IMR-90 (cell line): ENCODE data around the gene MIEF2. TPM values are rescaled to one million over a fixed set of nuclear protein-coding genes. Genes with fewer than 3 reads are reported as not detected.

Experiments used
- ATAC-seq: fragments of 200-7000 bp; cut with Tn5 transposase; 2 replicates; pipeline ENCODE4 v1.9.1; 2020; ENCODE audit warnings: low read depth, mild to moderate bottlenecking, moderate library complexity
- BruUV-seq: library from RNA; stranded (reverse); fragments of 400-500 nt; replicated peaks from 2 replicates; lab custom pipeline; 2021; lab: Mats Ljungman, UMichigan
- CTCF ChIA-PET: fragments of 300-600 bp; formaldehyde crosslinking; extraction: SDS; loops from one replicate; lab custom pipeline; 2021; ENCODE audit warnings: antibody characterized with exemption; lab: Yijun Ruan, JAX
- POLR2A ChIA-PET: fragments of 300-600 bp; sonication (Branson Sonifier 250); formaldehyde crosslinking; loops from one replicate; lab custom pipeline; 2022; ENCODE audit warnings: antibody characterized with exemption; ENCODE audit not compliant: unreplicated experiment; lab: Charles Lee
- DNase-seq: peaks from one replicate; pipeline ENCODE4 v3.0.0; 2013
- H2AFZ ChIP-seq: replicated peaks from 2 replicates; pipeline ENCODE3; 2013; ENCODE audit warnings: low read length, mild to moderate bottlenecking; ENCODE audit not compliant: poor library complexity
- H2AK5ac ChIP-seq: 2 replicates; pipeline ENCODE4 v1.6.1; 2013; ENCODE audit warnings: low read depth, low read length, inconsistent platforms
- H2AK9ac ChIP-seq: replicated peaks from 2 replicates; pipeline ENCODE3; 2013; ENCODE audit warnings: mild to moderate bottlenecking, low read depth, low read length, moderate library complexity; ENCODE audit not compliant: poor library complexity
- H2BK120ac ChIP-seq: 2 replicates; pipeline ENCODE4 v1.6.1; 2013; ENCODE audit warnings: low read depth, low read length, inconsistent platforms
- H2BK15ac ChIP-seq: 3 replicates; pipeline ENCODE4 v1.6.1; 2013; ENCODE audit warnings: low read depth, low read length, inconsistent platforms
- H2BK20ac ChIP-seq: 2 replicates; pipeline ENCODE4 v1.6.1; 2013; ENCODE audit warnings: low read depth, mild to moderate bottlenecking, inconsistent platforms, low read length, moderate library complexity
- H2BK5ac ChIP-seq: 2 replicates; pipeline ENCODE4 v1.6.1; 2013; ENCODE audit warnings: mild to moderate bottlenecking, low read depth, low read length, inconsistent platforms; ENCODE audit not compliant: poor library complexity, severe bottlenecking
- H3K14ac ChIP-seq: replicated peaks from 2 replicates; pipeline ENCODE4 v1.6.1; 2013; ENCODE audit warnings: low read depth, low read length, inconsistent platforms
- H3K18ac ChIP-seq: 2 replicates; pipeline ENCODE4 v1.6.1; 2013; ENCODE audit warnings: low read depth, low read length, control low read depth
- H3K23ac ChIP-seq: 2 replicates; pipeline ENCODE4 v1.6.1; 2013; ENCODE audit warnings: low read depth, low read length, inconsistent platforms
- H3K27ac ChIP-seq: 2 replicates; pipeline ENCODE4 v1.5.1; 2013; ENCODE audit warnings: mild to moderate bottlenecking, control low read depth, low read length; ENCODE audit not compliant: insufficient read depth
- H3K27me3 ChIP-seq: 2 replicates; pipeline ENCODE4 v1.6.1; 2013; ENCODE audit warnings: low read length; ENCODE audit not compliant: control insufficient read depth, insufficient read depth
- H3K36me3 ChIP-seq: 2 replicates; pipeline ENCODE4 v1.6.1; 2013; ENCODE audit warnings: low read length, mixed read lengths; ENCODE audit not compliant: control insufficient read depth, insufficient read depth
- H3K4ac ChIP-seq: 2 replicates; pipeline ENCODE4 v1.6.1; 2013; ENCODE audit warnings: low read depth, low read length, inconsistent platforms
- H3K4me1 ChIP-seq: 2 replicates; pipeline ENCODE4 v1.6.1; 2013; ENCODE audit warnings: low read length, mixed read lengths; ENCODE audit not compliant: control insufficient read depth, insufficient read depth
- H3K4me2 ChIP-seq: 2 replicates; pipeline ENCODE4 v1.6.1; 2013; ENCODE audit warnings: low read depth, mild to moderate bottlenecking, control low read depth, low read length, moderate library complexity
- H3K4me3 ChIP-seq: 2 replicates; pipeline ENCODE4 v1.5.1; 2013; ENCODE audit warnings: low read depth, mild to moderate bottlenecking, control low read depth, low read length, moderate library complexity; ENCODE audit not compliant: insufficient read depth
- H3K56ac ChIP-seq: 2 replicates; pipeline ENCODE4 v1.6.1; 2013; ENCODE audit warnings: low read length, inconsistent platforms; ENCODE audit not compliant: insufficient read depth; ENCODE audit errors: extremely low read depth
- H3K79me1 ChIP-seq, 2 experiments: 2 replicates each; pipeline ENCODE4 v1.6.1; 2013; ENCODE audit warnings: low read length in 2 of 2, inconsistent platforms in 1 of 2, low read depth in 1 of 2
- H3K9ac ChIP-seq: 2 replicates; pipeline ENCODE4 v1.6.1; 2013; ENCODE audit warnings: low read depth, low read length, control low read depth
- H3K9me1 ChIP-seq: 2 replicates; pipeline ENCODE4 v1.6.1; 2013; ENCODE audit warnings: low read length, inconsistent platforms; ENCODE audit not compliant: insufficient read depth
- H3K9me3 ChIP-seq: 2 replicates; pipeline ENCODE4 v1.6.1; 2013; ENCODE audit warnings: low read length; ENCODE audit not compliant: control insufficient read depth, insufficient read depth
- H4K20me1 ChIP-seq: 2 replicates; pipeline ENCODE4 v1.6.1; 2013; ENCODE audit warnings: low read length, inconsistent platforms; ENCODE audit not compliant: insufficient read depth
- H4K5ac ChIP-seq: 2 replicates; pipeline ENCODE4 v1.6.1; 2013; ENCODE audit warnings: mild to moderate bottlenecking, low read depth, low read length, control low read depth
- H4K8ac ChIP-seq, 2 experiments: 2 replicates each; pipeline ENCODE4 v1.6.1; 2013; ENCODE audit warnings: low read depth in 2 of 2, low read length in 2 of 2, control low read depth in 1 of 2, inconsistent platforms in 1 of 2
- H4K91ac ChIP-seq: 2 replicates; pipeline ENCODE4 v1.6.1; 2013; ENCODE audit warnings: low read depth, low read length, inconsistent platforms; ENCODE audit not compliant: insufficient read depth
- BHLHE40 ChIP-seq: fragments of 150-350 bp; IDR thresholded peaks from 2 replicates; pipeline ENCODE4 v1.6.1; 2016; ENCODE audit warnings: mild to moderate bottlenecking, low read depth, low read length
- CEBPB ChIP-seq: IDR thresholded peaks from 2 replicates; pipeline ENCODE4 v1.6.1; 2012; ENCODE audit warnings: low read depth, low read length, improper control_type of control experiment
- CHD1 ChIP-seq: IDR thresholded peaks from 2 replicates; pipeline ENCODE4 v1.6.1; 2012; ENCODE audit warnings: low read depth, low read length, improper control_type of control experiment
- CTCF ChIP-seq: conservative IDR thresholded peaks from 2 replicates; pipeline ENCODE4 v1.5.1; 2012; ENCODE audit warnings: mild to moderate bottlenecking, low read depth, low read length, improper control_type of control experiment
- ELK1 ChIP-seq: fragments of 150-350 bp; IDR thresholded peaks from 2 replicates; pipeline ENCODE4 v1.6.1; 2016; ENCODE audit warnings: low read depth, mild to moderate bottlenecking, low read length, moderate library complexity, borderline replicate concordance
- FOS ChIP-seq: fragments of 150-350 bp; IDR thresholded peaks from 2 replicates; pipeline ENCODE4 v1.6.1; 2016; ENCODE audit warnings: low read depth, low read length
- MAFK ChIP-seq: IDR thresholded peaks from 2 replicates; pipeline ENCODE4 v1.6.1; 2012; ENCODE audit warnings: low read depth, low read length, improper control_type of control experiment
- MAZ ChIP-seq: IDR thresholded peaks from 2 replicates; pipeline ENCODE4 v1.6.1; 2012; ENCODE audit warnings: low read depth, mild to moderate bottlenecking, low read length, improper control_type of control experiment, moderate library complexity, borderline replicate concordance
- MXI1 ChIP-seq: IDR thresholded peaks from 2 replicates; pipeline ENCODE4 v1.6.1; 2012; ENCODE audit warnings: low read depth, mild to moderate bottlenecking, low read length, moderate library complexity, borderline replicate concordance
- NFE2L2 ChIP-seq: fragments of 150-350 bp; IDR thresholded peaks from 2 replicates; pipeline ENCODE4 v1.6.1; 2016; ENCODE audit warnings: low read depth, mild to moderate bottlenecking, low read length
- POLR2A ChIP-seq: IDR thresholded peaks from 2 replicates; pipeline ENCODE4 v1.6.1; 2012; ENCODE audit warnings: mild to moderate bottlenecking, low read depth, low read length
- RAD21 ChIP-seq: IDR thresholded peaks from 2 replicates; pipeline ENCODE4 v1.6.1; 2012; ENCODE audit warnings: low read length, improper control_type of control experiment
- RCOR1 ChIP-seq: IDR thresholded peaks from 2 replicates; pipeline ENCODE4 v1.6.1; 2012; ENCODE audit warnings: mild to moderate bottlenecking, low read length, improper control_type of control experiment; ENCODE audit not compliant: insufficient replicate concordance
- RFX5 ChIP-seq: IDR thresholded peaks from 2 replicates; pipeline ENCODE4 v1.8.0; 2012; ENCODE audit warnings: low read depth, mild to moderate bottlenecking, low read length, moderate library complexity
- SMC3 ChIP-seq: fragments of 150-350 bp; IDR thresholded peaks from 2 replicates; pipeline ENCODE4 v1.6.1; 2016; ENCODE audit warnings: low read depth, mild to moderate bottlenecking, antibody characterized with exemption, low read length, moderate library complexity
- WGBS, 2 experiments: methylation state at CpG; one replicate each; pipeline versions ENCODE4 v1.1.5 to v1.1.7; 2013; ENCODE audit warnings: missing lambda C conversion rate in 2 of 2; ENCODE audit not compliant: insufficient read length in 1 of 2; ENCODE audit errors: extremely low coverage in 2 of 2; 5-methylcytosine and 5-hydroxymethylcytosine counted together
- dilution Hi-C: fragments of 300-500 bp; cut with HindIII; formaldehyde crosslinking; loops from one replicate; pipeline ENCODE4 v1.14.3; 2018; ENCODE audit warnings: low sequenced_read_pairs; ENCODE audit not compliant: unreplicated experiment
- in situ Hi-C: fragments of 300-500 bp; cut with MboI; formaldehyde crosslinking; loops from 3 replicates; pipeline ENCODE4 v1.14.3; 2019; ENCODE audit warnings: low sequenced_read_pairs, inconsistent platforms, mixed read lengths
- intact Hi-C: fragments of 100-400 bp; cut with micrococcal nuclease; formaldehyde crosslinking; loops from 2 replicates; pipeline ENCODE4 v1.10.0; 2022
- polyA plus RNA-seq, 3 experiments: library from polyadenylated mRNA; depleted of rRNA; stranded (reverse); fragments of >200 nt; gene quantifications; 2 replicates each; pipeline ENCODE4 v1.2.3, GENCODE V29; 2012; ENCODE audit warnings: low replicate concordance in 1 of 3
- total RNA-seq: library from RNA; depleted of rRNA; stranded (reverse); fragments of >200 nt; gene quantifications from 2 replicates; pipeline ENCODE4 v1.2.3, GENCODE V29; 2012
- TF ChIP-seq, protein P1 (sequence below): fragments of 150-350 bp; IDR thresholded peaks from 2 replicates; pipeline ENCODE4 v1.6.1; 2017; ENCODE audit warnings: mild to moderate bottlenecking, antibody characterized with exemption, low read length, low read depth

MIEF2 gene
- total and polyA plus RNA-seq, 2 of the 4 experiments (the other 2 are of a cell fraction): 9.1 to 26.6 TPM

- in situ Hi-C loops (no loop called here), intact Hi-C loops (no loop called here), dilution Hi-C loops (no loop called here)
- Histone ChIP-seq H3K4me3 (no peak overlapping the region), H3K4me2 (no peak overlapping the region), H4K5ac (no peak overlapping the region), H4K8ac (no peak overlapping the region), H3K27me3 (no peaks in the 10 kb centered on the region), H3K79me1 (peaks cover 3 to 34% of the 10 kb centered on the region in 2 experiments; a peak in 2 of 4 replicates), H2BK120ac (no peak overlapping the region), H3K36me3 (peaks cover 84% of the 10 kb centered on the region), H3K9me3 (no peaks in the 10 kb centered on the region), H2AFZ (no peak overlapping the region), H2AK9ac (no peak overlapping the region), H3K23ac (no peak overlapping the region), H3K4me1 (no peaks in the 10 kb centered on the region), H3K18ac (no peak overlapping the region), H3K9me1 (no peaks in the 10 kb centered on the region; the same call in 1 of the 2 replicates), H3K56ac (no peak overlapping the region), H2BK5ac (no peak overlapping the region), H4K20me1 (peaks cover 29% of the 10 kb centered on the region), H3K4ac (no peak overlapping the region), H2BK15ac (no peak overlapping the region), H2BK20ac (no peak overlapping the region), H3K9ac (no peak overlapping the region), H3K27ac (no peak overlapping the region), H3K14ac (no peak overlapping the region), H2AK5ac (no peak overlapping the region), H4K91ac (no peak overlapping the region)
- CTCF ChIA-PET: interaction anchor here (0.6 to 1.0 kb wide), 3 partner anchors 13 to 55 kb away, joined by 3 to 4 read pairs (median 3); no protein-coding TSS in a partner anchor
- no TSS peak for BruUV-seq
- TF ChIP-seq RFX5 (no peak), BHLHE40 (no peak), RAD21 (no peak), MXI1 (no peak), CHD1 (no peak), ELK1 (no peak), SMC3 (no peak), FOS (no peak), MAZ (no peak), CEBPB (no peak), RCOR1 (no peak), POLR2A (no peak), CTCF (no peak), NFE2L2 (no peak), MAFK (no peak)
- TF ChIP-seq, protein P1, sequence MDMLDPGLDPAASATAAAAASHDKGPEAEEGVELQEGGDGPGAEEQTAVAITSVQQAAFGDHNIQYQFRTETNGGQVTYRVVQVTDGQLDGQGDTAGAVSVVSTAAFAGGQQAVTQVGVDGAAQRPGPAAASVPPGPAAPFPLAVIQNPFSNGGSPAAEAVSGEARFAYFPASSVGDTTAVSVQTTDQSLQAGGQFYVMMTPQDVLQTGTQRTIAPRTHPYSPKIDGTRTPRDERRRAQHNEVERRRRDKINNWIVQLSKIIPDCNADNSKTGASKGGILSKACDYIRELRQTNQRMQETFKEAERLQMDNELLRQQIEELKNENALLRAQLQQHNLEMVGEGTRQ: no peak
- no CpG with 5 or more reads among the region's 7 CpGs for WGBS, 2 experiments
- POLR2A ChIA-PET: interaction anchor here (0.5 kb wide), 1 partner anchor 9 kb away, joined by 3 read pairs; no protein-coding TSS in a partner anchor
- DNase-seq (no peak), ATAC-seq (no peak)
Observed at GRCh38 chr17:18248811-18249210, 11.7 kb upstream of the MIEF2 start.
